Measurements from ENCODE around the gene SHOC2.

SHOC2 gene

GRCh38 chr10:110947061-110947595 lies 27.7 kb downstream of the SHOC2 start:
- no peak for DNase-seq

- DNase-seq: no peak
Measured at GRCh38 chr10:110951381-110951780, 32.0 kb downstream of the SHOC2 start.

GRCh38 chr10:110957606-110958005 lies 38.2 kb downstream of the SHOC2 start:
- no peak for DNase-seq

DNA sequence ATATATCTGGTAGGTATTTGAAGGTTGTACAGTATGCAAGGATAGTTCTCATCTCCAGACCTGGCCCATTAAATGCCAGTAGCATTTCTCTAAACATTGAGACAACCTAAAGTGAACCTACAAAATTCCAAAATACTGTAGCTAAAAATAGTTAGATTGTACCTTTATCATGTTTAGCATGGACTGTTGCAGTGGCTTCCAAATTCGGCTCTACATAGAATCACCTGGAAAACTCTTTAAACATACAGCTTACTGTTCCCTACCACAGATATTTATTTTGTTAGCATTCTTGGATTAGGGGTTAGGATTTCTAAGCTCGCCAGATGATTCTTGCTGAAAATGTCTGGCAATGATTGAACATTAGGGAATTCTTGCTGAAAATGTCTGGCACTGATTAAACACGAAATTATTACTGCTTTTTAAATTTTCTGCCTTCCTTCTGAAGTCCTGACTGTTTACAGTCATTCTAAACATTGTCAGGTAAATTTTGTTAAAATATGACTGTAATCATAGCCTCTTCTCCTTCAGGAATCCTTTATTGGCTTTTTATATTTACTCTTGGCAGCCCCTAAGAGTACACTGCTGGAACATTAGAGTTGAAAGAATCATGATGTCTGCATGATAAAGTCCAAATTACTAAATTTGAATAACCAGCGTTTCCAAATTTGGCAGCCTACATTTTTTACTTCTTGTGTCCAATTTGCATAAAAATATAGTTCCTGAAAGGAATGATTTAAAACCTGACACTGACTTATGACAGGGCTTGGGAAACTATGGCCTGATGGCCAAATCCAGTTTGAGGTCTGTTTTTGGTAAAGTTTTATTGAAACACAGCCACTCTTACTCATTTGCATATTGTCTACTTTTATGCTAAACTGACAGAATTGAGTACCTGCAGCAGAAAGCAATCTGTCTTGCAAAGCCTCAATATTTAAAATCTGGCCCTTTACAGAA lies 40.3 kb downstream of the SHOC2 start:
- DNase-seq: no peak

DNA sequence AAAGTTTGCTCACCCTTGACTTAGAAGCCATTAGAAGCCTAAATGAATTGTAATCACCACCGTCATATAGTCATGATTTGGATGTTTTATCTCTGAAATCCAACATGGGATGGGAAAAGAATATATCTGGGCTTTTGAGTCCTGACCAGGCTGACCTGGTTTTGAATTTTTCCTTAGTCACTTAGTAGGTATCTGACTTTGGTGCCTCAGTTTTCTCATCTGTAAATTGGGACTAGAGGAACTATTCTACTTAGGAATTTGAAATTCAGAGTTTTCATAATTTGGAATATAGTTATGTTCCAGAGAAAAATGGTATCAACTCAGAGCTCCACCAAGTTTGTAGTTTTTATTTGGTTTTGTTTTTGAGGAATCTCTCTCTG lies 40.9 kb downstream of the SHOC2 start:
- no peak for DNase-seq

DNA sequence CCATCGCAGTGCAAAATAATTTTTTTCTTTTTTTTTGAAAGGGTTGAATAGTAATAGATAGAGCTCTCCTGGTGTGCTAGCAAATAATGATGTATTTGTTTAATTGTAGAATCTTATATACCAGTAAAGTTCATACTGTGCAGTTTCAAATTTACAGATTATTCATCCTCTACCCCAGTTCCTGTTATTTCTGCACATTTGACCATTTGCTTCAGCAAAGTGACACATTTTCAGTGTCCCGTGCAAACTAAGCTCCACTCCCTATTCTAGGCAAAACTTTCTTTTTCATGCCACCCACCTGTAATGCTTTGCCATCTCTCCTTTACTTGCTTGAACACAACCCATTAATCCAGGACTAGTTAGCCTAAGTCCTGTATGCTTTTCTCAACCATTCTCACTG lies 43.0 kb downstream of the SHOC2 start:
- DNase-seq: no peak

DNA sequence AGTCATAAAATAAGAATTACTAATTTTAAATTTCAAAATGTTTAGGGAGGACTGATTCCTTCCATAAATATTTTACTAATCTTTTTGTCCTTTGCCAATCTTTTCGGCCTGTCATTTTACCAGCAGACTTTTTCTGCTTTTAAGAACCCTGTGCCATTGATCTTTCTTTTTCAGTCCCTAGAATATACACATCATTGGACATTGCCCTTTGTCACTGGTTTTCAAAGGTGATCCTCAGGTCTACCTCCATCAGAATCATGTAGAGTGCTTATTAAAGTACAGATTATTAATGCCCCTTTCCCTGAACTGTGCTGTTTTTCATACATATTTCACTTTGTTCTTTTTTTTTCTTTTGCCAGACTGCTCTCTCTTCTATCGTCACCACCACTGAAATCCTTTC lies 43.8 kb downstream of the SHOC2 start:
- no peak for DNase-seq

GRCh38 chr10:110964681-110965080 lies 45.3 kb downstream of the SHOC2 start:
- DNase-seq: no peak

DNA sequence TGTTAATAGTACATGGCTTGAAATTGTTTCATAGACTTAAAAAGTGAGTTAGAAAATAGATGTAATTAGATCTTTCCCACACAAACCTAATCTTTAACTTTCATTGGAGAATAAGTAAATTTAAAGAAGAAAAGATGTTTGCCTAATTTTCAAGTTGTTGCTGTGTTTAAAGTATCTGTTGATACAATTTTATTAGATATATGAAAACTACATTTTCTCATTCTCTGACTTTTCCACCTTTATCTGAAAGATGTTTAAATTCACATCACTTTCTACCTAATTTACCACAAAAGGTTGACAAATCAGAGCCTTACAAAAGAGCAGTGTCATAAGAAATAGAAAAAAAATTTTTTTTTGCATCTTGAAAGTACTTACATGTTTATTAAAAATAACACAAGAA lies 45.8 kb downstream of the SHOC2 start:
- DNase-seq: no peak

- DNase-seq: no peak
Measured at GRCh38 chr10:110966146-110966545, 46.7 kb downstream of the SHOC2 start.

DNA sequence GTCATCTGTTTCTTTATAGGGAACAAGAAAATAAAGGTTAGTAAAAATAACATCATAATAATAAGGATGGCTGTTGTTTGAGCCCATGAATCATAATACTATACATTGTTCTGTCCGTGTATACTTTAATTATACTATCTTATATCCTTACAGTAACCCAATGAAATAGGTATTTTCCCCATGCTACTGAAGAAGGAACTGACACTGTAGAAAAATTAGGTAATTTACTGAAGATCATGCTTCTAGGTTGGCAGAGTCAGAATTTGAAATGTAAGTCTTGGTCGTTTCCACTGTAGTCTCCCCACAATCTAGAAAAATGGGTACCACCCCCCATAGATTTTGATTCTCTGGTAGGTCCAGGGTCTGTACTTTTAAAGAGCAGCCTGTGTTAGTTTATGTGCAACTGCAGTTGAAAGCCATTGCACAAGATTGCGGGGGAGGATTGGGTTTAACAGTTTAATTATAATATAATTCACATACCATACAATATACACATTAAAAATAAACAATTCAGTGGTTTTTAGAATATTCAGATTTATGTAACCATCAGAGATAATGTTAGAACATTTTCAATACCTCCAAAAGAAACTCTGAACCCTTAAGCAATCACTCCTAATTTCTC lies 47.7 kb downstream of the SHOC2 start:
- DNase-seq: no peak

GRCh38 chr10:110967645-110968044 lies 48.2 kb downstream of the SHOC2 start:
- DNase-seq: no peak

- DNase-seq: no peak
Measured at GRCh38 chr10:110969183-110969582, 49.8 kb downstream of the SHOC2 start.

- no peak for DNase-seq
Measured at GRCh38 chr10:110971638-110972037, 52.2 kb downstream of the SHOC2 start.

DNA sequence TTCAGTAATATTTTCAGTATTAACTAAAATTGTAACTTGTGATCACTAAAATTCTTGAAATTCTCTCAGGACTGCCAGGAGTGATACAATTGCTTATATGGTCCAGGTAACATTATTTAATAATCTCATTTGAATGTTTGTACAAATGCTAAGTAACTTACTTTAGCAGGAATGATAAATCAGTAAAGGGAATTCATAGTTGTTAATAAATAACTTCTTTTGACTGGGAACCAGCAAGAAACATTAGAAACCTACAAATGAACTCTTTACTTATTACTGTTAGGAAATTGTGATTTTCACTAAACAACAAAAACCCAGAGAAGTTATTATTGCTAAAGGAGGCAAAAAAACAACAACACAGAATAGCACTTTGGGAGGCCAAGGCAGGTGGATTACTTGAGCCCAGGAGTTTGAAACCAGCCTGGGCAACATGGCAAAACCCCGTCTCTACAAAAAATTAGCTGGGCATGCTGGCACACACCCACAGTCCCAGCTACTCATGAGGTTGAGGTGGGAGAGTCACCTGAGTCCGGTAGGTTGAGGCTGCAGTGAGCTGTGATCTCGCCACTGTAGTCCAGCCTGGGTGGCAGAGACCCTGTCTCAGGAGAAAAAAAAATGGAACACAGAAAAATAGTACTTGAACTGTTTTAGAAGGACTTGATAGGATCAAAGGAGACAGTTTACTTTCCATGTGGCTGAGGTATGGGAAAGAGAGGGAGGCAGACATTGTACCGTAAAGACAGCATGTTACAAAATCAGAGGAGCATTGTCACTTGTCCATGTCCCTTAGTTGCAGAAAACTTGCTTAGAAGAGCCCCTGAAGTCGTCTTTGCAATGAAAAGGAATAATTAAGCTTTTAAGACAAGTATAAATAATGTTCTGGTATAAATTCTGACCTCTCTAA lies 53.1 kb downstream of the SHOC2 start:
- no peak for DNase-seq

GRCh38 chr10:110973400-110973799 lies 54.0 kb downstream of the SHOC2 start:
- DNase-seq: no peak

DNA sequence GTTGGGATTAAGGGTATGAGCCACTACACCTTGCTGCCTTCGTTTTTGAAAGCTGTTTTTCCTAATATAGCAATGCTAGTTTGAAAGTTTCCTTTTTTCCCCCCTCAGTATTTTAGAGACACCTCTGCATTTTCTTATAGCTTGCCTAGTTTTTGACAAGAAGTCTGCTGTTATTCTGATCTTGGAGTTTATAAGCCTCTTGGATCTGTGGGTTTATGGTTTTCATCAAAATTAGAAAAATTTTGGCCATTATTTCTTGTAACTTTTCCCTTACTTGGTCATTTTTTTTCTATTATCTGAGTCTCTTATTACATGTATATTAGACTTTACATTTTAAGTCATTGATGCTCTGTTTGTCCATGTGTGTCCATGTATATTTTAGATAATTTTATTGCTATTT lies 57.2 kb downstream of the SHOC2 start:
- DNase-seq: no peak

DNA sequence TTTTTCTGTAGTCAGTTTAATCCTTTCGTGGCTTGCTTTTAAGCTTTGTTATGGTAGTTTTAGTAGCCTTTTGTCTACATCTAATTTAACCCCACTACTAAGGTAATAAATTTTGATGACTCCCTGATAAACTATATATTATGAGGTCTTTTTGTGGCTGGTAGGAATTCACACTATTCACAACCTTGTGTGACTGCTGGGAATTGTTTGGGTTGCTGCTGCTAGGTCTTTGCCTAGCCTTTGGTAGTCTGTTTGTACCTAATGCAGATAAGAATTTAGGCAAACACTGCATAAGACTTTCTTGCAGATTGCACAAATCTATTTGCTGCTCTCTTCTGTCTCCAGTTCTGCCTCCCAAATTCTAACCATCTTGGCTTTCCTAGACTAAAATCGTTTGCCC lies 58.3 kb downstream of the SHOC2 start:
- DNase-seq: no peak

DNA sequence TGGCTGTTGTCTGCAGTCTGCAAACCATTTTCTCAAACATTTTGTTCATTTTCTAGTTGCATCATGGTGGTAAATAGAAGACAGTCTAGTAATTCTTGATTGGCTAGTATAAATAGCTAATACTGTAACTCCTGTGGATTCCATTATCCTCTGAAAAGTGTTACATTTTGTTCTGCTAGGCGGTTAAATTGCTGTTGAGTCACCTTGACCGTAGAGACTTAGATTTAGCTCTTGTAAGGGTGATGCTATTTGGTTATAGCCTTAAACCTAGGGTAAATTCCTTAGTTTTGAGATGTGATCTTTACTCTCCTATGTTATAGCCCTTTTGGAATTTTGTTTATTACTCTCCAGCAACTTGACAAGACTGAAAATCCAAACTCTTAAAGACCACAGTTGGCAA lies 58.8 kb downstream of the SHOC2 start:
- DNase-seq: no peak

DNA sequence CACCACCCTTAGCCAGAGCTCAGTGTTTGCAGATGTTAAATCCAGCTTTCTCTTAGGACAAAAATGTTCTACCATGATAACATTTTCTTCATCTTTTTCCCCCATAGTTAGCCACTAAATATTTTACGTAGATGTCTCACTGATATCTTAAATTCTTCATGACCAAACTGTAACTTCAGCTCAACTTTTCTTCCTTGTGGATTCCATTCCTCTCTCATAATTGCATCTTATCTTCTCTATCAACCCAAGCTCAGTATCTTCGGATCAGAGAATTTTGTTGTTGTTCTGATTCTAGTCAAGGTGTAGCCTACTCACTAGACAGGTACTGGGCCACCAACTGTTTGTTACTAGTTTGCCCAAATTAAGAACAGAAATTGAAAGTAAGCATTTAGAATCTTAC lies 60.2 kb downstream of the SHOC2 start:
- DNase-seq: no peak

DNA sequence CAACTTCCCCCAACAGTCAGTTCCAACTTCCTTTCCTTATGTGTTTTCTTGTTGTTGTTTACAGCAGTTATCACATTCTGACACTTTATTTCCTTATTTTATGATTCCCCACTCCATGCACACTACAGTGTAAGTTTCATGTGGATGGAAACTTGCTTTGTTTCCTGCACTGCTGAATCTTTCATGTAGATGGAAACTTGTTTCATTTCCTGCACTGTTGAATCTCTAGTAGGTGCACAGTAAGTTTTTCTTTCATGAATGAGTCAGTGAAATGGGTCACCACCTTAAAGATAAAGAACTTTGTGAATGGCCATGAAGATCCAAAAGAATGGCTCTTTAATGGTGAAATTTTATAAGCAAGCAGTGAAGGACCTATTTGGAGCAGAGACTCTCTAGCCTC lies 61.4 kb downstream of the SHOC2 start:
- DNase-seq: no peak

- DNase-seq: no peak
Measured at GRCh38 chr10:110983466-110983865, 64.1 kb downstream of the SHOC2 start.

Data from KG1 (cell line).